ENCODE measurements around the gene KLK4.

DNA sequence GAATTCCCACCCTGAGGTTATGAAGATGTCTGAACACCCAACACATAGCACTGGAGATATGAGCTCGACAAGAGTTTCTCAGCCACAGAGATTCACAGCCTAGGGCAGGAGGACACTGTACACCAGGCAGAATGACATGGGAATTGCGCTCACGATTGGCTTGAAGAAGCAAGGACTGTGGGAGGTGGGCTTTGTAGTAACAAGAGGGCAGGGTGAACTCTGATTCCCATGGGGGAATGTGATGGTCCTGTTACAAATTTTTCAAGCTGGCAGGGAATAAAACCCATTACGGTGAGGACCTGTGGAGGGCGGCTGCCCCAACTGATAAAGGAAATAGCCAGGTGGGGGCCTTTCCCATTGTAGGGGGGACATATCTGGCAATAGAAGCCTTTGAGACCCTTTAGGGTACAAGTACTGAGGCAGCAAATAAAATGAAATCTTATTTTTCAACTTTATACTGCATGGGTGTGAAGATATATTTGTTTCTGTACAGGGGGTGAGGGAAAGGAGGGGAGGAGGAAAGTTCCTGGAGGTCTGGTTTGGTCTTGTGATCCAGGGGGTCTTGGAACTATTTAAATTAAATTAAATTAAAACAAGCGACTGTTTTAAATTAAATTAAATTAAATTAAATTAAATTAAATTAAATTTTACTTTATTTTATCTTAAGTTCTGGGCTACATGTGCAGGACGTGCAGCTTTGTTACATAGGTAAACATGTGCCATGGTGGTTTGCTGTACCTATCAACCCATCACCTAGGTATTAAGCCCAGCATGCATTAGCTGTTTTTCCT, 49.5 kb downstream of the KLK4 start:
- TF ChIP-seq, protein P1, sequence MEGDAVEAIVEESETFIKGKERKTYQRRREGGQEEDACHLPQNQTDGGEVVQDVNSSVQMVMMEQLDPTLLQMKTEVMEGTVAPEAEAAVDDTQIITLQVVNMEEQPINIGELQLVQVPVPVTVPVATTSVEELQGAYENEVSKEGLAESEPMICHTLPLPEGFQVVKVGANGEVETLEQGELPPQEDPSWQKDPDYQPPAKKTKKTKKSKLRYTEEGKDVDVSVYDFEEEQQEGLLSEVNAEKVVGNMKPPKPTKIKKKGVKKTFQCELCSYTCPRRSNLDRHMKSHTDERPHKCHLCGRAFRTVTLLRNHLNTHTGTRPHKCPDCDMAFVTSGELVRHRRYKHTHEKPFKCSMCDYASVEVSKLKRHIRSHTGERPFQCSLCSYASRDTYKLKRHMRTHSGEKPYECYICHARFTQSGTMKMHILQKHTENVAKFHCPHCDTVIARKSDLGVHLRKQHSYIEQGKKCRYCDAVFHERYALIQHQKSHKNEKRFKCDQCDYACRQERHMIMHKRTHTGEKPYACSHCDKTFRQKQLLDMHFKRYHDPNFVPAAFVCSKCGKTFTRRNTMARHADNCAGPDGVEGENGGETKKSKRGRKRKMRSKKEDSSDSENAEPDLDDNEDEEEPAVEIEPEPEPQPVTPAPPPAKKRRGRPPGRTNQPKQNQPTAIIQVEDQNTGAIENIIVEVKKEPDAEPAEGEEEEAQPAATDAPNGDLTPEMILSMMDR (IDR thresholded peaks at IDR 0.05) = no peak
- no peak for TF ChIP-seq POLR2A (IDR thresholded peaks at IDR 0.05)

Measured in heart left ventricle (tissue), 13 donors.